ENCODE results near the gene MIPEP.

DNA sequence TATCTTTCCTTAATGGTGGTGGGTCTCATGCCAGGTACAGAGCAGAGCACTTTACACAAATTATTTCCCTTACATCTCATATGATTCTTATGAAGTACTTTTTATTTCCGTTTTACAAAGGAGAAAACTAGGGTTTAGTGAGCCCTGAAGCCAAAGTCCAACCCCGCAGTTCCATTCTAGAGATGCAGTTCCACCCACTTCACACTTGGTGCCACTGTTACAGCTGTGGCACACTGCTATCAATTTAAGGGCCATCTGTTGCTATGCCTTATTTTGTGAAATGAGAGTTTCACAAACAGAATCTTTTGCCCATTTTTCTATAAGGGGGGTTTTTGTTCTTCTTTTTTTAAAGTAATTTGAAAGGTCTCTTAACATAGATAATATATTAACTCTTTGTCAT, 12.9 kb downstream of the MIPEP start:
- TF ChIP-seq EZH2 (IDR thresholded peaks at IDR 0.05; ENCODE audit: borderline replicate concordance, insufficient read depth, low read length, poor library complexity, severe bottlenecking) (no peak), MXI1 (conservative IDR thresholded peaks at IDR 0.05; ENCODE audit: poor library complexity, severe bottlenecking) (no peak), RAD21 (conservative IDR thresholded peaks at IDR 0.05) (peak; percentile 45), POLR2AphosphoS5 (IDR thresholded peaks at IDR 0.05) (no peak), TAF1 (IDR thresholded peaks at IDR 0.05; ENCODE audit: low read depth) (no peak), SMC3 (conservative IDR thresholded peaks at IDR 0.05; ENCODE audit: poor library complexity) (peak; percentile 49)
- TF ChIP-seq, protein P1, sequence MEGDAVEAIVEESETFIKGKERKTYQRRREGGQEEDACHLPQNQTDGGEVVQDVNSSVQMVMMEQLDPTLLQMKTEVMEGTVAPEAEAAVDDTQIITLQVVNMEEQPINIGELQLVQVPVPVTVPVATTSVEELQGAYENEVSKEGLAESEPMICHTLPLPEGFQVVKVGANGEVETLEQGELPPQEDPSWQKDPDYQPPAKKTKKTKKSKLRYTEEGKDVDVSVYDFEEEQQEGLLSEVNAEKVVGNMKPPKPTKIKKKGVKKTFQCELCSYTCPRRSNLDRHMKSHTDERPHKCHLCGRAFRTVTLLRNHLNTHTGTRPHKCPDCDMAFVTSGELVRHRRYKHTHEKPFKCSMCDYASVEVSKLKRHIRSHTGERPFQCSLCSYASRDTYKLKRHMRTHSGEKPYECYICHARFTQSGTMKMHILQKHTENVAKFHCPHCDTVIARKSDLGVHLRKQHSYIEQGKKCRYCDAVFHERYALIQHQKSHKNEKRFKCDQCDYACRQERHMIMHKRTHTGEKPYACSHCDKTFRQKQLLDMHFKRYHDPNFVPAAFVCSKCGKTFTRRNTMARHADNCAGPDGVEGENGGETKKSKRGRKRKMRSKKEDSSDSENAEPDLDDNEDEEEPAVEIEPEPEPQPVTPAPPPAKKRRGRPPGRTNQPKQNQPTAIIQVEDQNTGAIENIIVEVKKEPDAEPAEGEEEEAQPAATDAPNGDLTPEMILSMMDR (IDR thresholded peaks at IDR 0.05; ENCODE audit: poor library complexity, severe bottlenecking) = peak; percentile 51

All from neural cell (in vitro differentiated cells).